Spleen (tissue), 7 donors: ENCODE data around the gene TRAIP.

Experiments
- CTCF ChIP-seq, 11 experiments: fragments of 200-600 bp in 7 of 11; fragments of 450-650 bp in 4 of 11; sonication (generic) in 4 of 11; IDR thresholded peaks in 8 of 11; conservative IDR thresholded peaks in 3 of 11; 1 replicate in 7 of 11; 2 replicates in 4 of 11; pipeline versions ENCODE4 v1.4.0 to v1.8.0; 2016 to 2021; ENCODE audit warnings: antibody characterized with exemption in 11 of 11, inconsistent platforms in 4 of 11, mild to moderate bottlenecking in 1 of 11
- POLR2A ChIP-seq, 3 donors: fragments of 450-650 bp; IDR thresholded peaks; one replicate each; pipeline ENCODE4 v1.5.1; 2017; ENCODE audit warnings: antibody characterized with exemption in 3 of 3, mild to moderate bottlenecking in 1 of 3
- POLR2AphosphoS5 ChIP-seq, 3 donors: sonication (generic); formaldehyde crosslinking; IDR thresholded peaks; one replicate each; pipeline ENCODE4 v1.5.1; 2017; ENCODE audit warnings: antibody characterized with exemption in 3 of 3
- donor health status: DM: no; HTN: no; CAD: no; lungs with moderate emphysema.
- donor health status: DM: no; HTN: no; CAD: no.
- donor health status: DM: no; HTN: no; CAD: no.

- TF ChIP-seq CTCF (IDR thresholded peaks at IDR 0.05 in 8 of 11, conservative IDR thresholded peaks at IDR 0.05 in 3 of 11) (no peak), POLR2A (IDR thresholded peaks at IDR 0.05) (no peak), POLR2AphosphoS5 (IDR thresholded peaks at IDR 0.05) (no peak)
Observed at GRCh38 chr3:49780080-49780974, 76.0 kb downstream of the TRAIP start.
